ENCODE data around the gene RPL5.

- TF ChIP-seq CTCF (IDR thresholded peaks at IDR 0.05) (no peak), POLR2AphosphoS5 (IDR thresholded peaks at IDR 0.05) (no peak), POLR2A (IDR thresholded peaks at IDR 0.05) (no peak)
Observed at GRCh38 chr1:92882819-92883218, 51.0 kb downstream of the RPL5 start.

Data from prostate gland (tissue), 2 donors.